MCF 10A (cell line): ENCODE measurements around the gene KBTBD4. TPM values are rescaled to one million over a fixed set of nuclear protein-coding genes. Genes with fewer than 3 reads are reported as not detected.

Experiments used
- BruUV-seq: library from RNA; stranded (reverse); fragments of 400-500 nt; replicated peaks from 2 replicates; lab custom pipeline; 2021; lab: Mats Ljungman, UMichigan
- CTCF ChIA-PET: fragments of 300-600 bp; sonication (Branson Sonifier 250); formaldehyde crosslinking; extraction: SDS; loops from one replicate; lab custom pipeline; 2021; ENCODE audit warnings: antibody characterized with exemption, inconsistent platforms; lab: Yijun Ruan, JAX
- POLR2A ChIA-PET: fragments of 300-600, 350-650 bp; sonication (Branson Sonifier 250); formaldehyde crosslinking; extraction: SDS; loops from one replicate; lab custom pipeline; 2020; ENCODE audit warnings: antibody characterized with exemption, inconsistent platforms; lab: Yijun Ruan, JAX
- DNase-seq: peaks from one replicate; pipeline ENCODE4 v3.0.0-alpha.2; 2018; ENCODE audit not compliant: unreplicated experiment
- H3K27ac Mint-ChIP-seq: one replicate; pipeline ENCODE4 v1.8.0; 2022; ENCODE audit warnings: mild to moderate bottlenecking, low read depth, mixed read lengths; ENCODE audit not compliant: unreplicated experiment
- H3K27me3 Mint-ChIP-seq: one replicate; pipeline ENCODE4 v1.8.0; 2022; ENCODE audit warnings: mixed read lengths; ENCODE audit not compliant: insufficient read depth, unreplicated experiment
- H3K36me3 Mint-ChIP-seq: one replicate; pipeline ENCODE4 v1.8.0; 2022; ENCODE audit warnings: mild to moderate bottlenecking, moderate library complexity, mixed read lengths; ENCODE audit not compliant: insufficient read depth, unreplicated experiment
- H3K4me1 Mint-ChIP-seq: one replicate; pipeline ENCODE4 v1.8.0; 2022; ENCODE audit warnings: mixed read lengths; ENCODE audit not compliant: insufficient read depth, unreplicated experiment
- H3K4me3 Mint-ChIP-seq: one replicate; pipeline ENCODE4 v1.8.0; 2022; ENCODE audit warnings: mild to moderate bottlenecking, moderate library complexity, mixed read lengths; ENCODE audit not compliant: unreplicated experiment
- H3K9me3 Mint-ChIP-seq: one replicate; pipeline ENCODE4 v1.8.0; 2022; ENCODE audit warnings: mixed read lengths; ENCODE audit not compliant: unreplicated experiment
- intact Hi-C: fragments of 100-400 bp; cut with micrococcal nuclease; formaldehyde crosslinking; loops from 2 replicates; pipeline ENCODE4 v1.14.1; 2022
- total RNA-seq: library from RNA; stranded (reverse); gene quantifications from 2 replicates; pipeline ENCODE4 v1.2.3, GENCODE V29; 2022
- TF ChIP-seq, protein P1 (sequence below): fragments of 200-600 bp; IDR thresholded peaks from one replicate; pipeline ENCODE4 v1.8.0; 2022; ENCODE audit warnings: antibody characterized with exemption, mild to moderate bottlenecking; ENCODE audit not compliant: unreplicated experiment

The KBTBD4 gene
- total RNA-seq, 1 experiment from 2014 or later, result 8.4 TPM

DNA sequence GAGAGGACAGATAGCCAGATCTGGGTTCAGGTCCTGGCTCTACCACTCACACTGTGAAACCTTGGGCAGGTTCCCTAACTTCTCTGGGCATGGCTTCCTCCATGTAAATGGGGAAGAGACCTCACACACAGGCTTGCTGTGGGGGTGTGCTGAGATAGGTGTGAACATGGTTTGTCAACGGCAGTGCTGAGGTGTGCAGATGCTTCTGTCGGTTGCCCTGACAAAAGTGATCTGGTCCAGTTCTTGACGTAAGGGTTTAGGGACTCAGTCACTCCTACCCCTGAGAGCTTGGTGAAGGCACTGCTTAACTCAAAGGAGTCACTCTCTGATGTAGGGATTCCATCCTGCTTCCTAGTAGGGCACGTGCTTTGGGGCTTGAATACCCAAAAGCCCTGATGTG, 13.5 kb upstream of the KBTBD4 start:
- POLR2A ChIA-PET, result interaction anchor here (0.8 to 1.2 kb wide), 2 partner anchors 12 to 24 kb away, joined by 3 to 4 read pairs; no protein-coding TSS in a partner anchor
- H3K4me1 Mint-ChIP-seq, result peaks cover 4% of the 10 kb centered on the region
- CTCF ChIA-PET, result interaction anchor here (0.7 kb wide), 1 partner anchor 176 kb away, joined by 3 read pairs; no protein-coding TSS in a partner anchor
- H3K4me3 Mint-ChIP-seq, result no peak overlapping the region
- DNase-seq, result no peak
- BruUV-seq, result no TSS peak
- H3K27me3 Mint-ChIP-seq, result peaks cover 34% of the 10 kb centered on the region
- TF ChIP-seq, protein P1, sequence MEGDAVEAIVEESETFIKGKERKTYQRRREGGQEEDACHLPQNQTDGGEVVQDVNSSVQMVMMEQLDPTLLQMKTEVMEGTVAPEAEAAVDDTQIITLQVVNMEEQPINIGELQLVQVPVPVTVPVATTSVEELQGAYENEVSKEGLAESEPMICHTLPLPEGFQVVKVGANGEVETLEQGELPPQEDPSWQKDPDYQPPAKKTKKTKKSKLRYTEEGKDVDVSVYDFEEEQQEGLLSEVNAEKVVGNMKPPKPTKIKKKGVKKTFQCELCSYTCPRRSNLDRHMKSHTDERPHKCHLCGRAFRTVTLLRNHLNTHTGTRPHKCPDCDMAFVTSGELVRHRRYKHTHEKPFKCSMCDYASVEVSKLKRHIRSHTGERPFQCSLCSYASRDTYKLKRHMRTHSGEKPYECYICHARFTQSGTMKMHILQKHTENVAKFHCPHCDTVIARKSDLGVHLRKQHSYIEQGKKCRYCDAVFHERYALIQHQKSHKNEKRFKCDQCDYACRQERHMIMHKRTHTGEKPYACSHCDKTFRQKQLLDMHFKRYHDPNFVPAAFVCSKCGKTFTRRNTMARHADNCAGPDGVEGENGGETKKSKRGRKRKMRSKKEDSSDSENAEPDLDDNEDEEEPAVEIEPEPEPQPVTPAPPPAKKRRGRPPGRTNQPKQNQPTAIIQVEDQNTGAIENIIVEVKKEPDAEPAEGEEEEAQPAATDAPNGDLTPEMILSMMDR, result no peak
- H3K36me3 Mint-ChIP-seq, result no peaks in the 10 kb centered on the region
- H3K27ac Mint-ChIP-seq, result no peak overlapping the region
- intact Hi-C loops, result no loop called here
- H3K9me3 Mint-ChIP-seq, result no peaks in the 10 kb centered on the region

DNA sequence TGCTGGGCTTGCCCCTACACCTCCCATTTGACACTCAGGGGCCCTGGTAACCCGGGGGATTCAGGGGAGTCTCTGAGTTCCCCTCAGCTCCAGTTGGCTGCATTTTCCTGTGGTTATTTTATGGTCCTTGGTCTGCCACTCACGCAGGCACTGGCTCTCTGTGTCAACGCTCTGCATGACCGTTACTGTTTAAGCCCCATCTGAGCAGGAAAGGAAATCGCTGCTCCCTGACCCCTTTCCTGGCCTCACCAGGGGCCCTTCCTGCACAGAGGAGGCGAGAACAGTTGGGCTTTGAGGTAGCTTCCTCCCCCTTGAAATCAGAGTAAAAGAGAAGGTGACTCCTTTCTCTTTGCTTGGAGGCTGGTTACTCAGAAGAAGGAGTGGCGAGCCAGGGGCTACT, 13.0 kb upstream of the KBTBD4 start:
- DNase-seq, result no peak
- no peak overlapping the region for H3K4me3 Mint-ChIP-seq
- H3K9me3 Mint-ChIP-seq, result no peaks in the 10 kb centered on the region
- H3K27me3 Mint-ChIP-seq, result peaks cover 34% of the 10 kb centered on the region
- POLR2A ChIA-PET, result no interaction called here
- TF ChIP-seq, protein P1, result no peak
- CTCF ChIA-PET, result no interaction called here
- BruUV-seq, result no TSS peak
- no peaks in the 10 kb centered on the region for H3K36me3 Mint-ChIP-seq
- no peak overlapping the region for H3K27ac Mint-ChIP-seq
- H3K4me1 Mint-ChIP-seq, result peaks cover 9% of the 10 kb centered on the region
- intact Hi-C loops, result no loop called here

DNA sequence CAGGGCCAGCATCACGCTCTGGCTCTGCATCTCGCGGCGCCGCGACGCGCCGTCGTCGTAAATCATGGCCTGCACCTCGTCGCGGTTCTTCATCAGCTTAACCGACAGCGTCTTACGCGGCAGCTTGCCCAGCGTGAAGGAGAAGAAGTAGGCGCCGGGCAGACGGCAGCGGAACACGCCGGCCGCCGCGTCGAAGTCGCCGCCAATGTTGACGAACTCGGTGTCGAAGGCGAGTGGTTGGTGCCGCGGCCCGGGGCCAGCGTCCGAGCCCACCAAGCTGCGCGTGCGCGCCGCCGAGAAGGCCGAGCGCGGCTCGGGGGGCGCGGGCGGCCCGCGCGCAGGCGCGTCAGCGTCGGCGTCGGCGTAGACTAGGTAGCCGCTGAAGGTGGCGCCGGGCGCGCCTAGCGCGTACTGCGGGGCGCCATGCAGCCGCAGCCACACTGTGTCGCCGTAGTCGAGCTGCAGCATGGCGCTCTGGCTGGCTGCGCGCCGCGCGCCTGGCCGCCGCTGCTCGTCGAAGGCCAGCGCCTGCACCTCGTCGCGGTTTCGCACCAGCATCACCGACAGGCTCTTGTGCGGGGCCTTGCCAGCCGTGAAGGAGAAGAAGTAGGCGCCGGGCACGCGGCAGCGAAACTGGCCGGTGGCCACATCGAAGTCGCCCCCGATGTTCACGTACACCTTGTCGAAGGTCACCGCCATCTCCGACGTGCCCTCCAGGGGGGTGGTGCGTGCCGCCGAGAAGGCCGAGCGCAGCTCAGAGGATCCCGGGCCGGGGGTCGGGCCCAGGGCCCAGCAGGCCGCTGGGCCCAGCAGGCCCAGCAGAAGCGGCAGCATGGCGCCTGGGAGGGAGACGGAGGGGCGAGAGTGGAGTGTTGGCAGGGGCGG, 11.4 kb upstream of the KBTBD4 start:
- peaks cover 25% of the 10 kb centered on the region for H3K27me3 Mint-ChIP-seq
- CTCF ChIA-PET, result no interaction called here
- TF ChIP-seq, protein P1, result no peak
- no peaks in the 10 kb centered on the region for H3K9me3 Mint-ChIP-seq
- POLR2A ChIA-PET, result no interaction called here
- DNase-seq, result no peak
- H3K27ac Mint-ChIP-seq, result no peak overlapping the region
- intact Hi-C loops, result no loop called here
- BruUV-seq, result no TSS peak
- H3K4me1 Mint-ChIP-seq, result peaks cover 9% of the 10 kb centered on the region
- H3K4me3 Mint-ChIP-seq, result no peak overlapping the region
- H3K36me3 Mint-ChIP-seq, result peaks cover 10% of the 10 kb centered on the region

DNA sequence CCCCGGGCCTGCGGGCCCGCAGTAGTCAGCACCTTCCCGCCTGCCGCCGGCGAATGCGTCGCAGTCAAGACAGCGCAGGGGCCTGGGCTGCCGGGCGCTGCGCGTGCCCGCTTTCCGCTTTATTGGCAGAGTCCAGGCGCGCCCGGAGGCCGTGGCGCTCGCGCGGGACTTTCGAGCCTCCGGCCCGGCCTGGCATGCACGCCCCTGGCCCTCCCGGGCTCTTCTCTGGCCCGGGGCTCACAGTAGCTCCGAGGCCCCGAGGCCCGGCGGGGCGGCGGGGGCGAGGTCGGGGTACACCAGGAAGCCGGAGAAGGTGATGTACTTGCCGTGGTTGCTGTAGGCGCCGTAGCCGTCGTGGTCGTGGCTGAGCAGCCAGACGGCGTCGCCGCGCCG, 10.8 kb upstream of the KBTBD4 start:
- peaks cover 18% of the 10 kb centered on the region for H3K27me3 Mint-ChIP-seq
- H3K4me3 Mint-ChIP-seq, result no peak overlapping the region
- no peaks in the 10 kb centered on the region for H3K9me3 Mint-ChIP-seq
- H3K36me3 Mint-ChIP-seq, result peaks cover 16% of the 10 kb centered on the region
- no TSS peak for BruUV-seq
- intact Hi-C loops, result no loop called here
- peaks cover 9% of the 10 kb centered on the region for H3K4me1 Mint-ChIP-seq
- TF ChIP-seq, protein P1, result no peak
- DNase-seq, result no peak
- CTCF ChIA-PET, result no interaction called here
- POLR2A ChIA-PET, result no interaction called here
- no peak overlapping the region for H3K27ac Mint-ChIP-seq
